ENCODE results near the gene BMP6.

Gene BMP6

GRCh38 chr6:7747901-7748504 is 22.1 kb downstream of the BMP6 start:
- DNase-seq, result no peak

GRCh38 chr6:7749478-7749877 is 23.6 kb downstream of the BMP6 start:
- no peak for DNase-seq

- DNase-seq, result no peak
Measured at GRCh38 chr6:7750197-7750596, 24.3 kb downstream of the BMP6 start.

GRCh38 chr6:7758456-7758855 is 32.6 kb downstream of the BMP6 start:
- DNase-seq, result no peak

GRCh38 chr6:7759320-7759719 is 33.4 kb downstream of the BMP6 start:
- DNase-seq, result no peak

- no peak for DNase-seq
Measured at GRCh38 chr6:7761051-7761450, 35.2 kb downstream of the BMP6 start.

GRCh38 chr6:7762760-7763159 is 36.9 kb downstream of the BMP6 start:
- DNase-seq, result no peak

- DNase-seq, result no peak
Measured at GRCh38 chr6:7763881-7764280, 38.0 kb downstream of the BMP6 start.

GRCh38 chr6:7765575-7766325 is 39.9 kb downstream of the BMP6 start:
- DNase-seq, result no peak

GRCh38 chr6:7769702-7770101 is 43.8 kb downstream of the BMP6 start:
- DNase-seq, result no peak

- no peak for DNase-seq
Measured at GRCh38 chr6:7770111-7770510, 44.2 kb downstream of the BMP6 start.

GRCh38 chr6:7770601-7771000 is 44.7 kb downstream of the BMP6 start:
- DNase-seq, result no peak

GRCh38 chr6:7773322-7773721 is 47.4 kb downstream of the BMP6 start:
- no peak for DNase-seq

- no peak for DNase-seq
Measured at GRCh38 chr6:7773914-7774313, 48.0 kb downstream of the BMP6 start.

- DNase-seq, result no peak
Measured at GRCh38 chr6:7776509-7776908, 50.6 kb downstream of the BMP6 start.

- no peak for DNase-seq
Measured at GRCh38 chr6:7777074-7777473, 51.2 kb downstream of the BMP6 start.

GRCh38 chr6:7781240-7781639 is 55.3 kb downstream of the BMP6 start:
- no peak for DNase-seq

- no peak for DNase-seq
Measured at GRCh38 chr6:7784248-7784647, 58.3 kb downstream of the BMP6 start.

- no peak for DNase-seq
Measured at GRCh38 chr6:7784706-7785105, 58.8 kb downstream of the BMP6 start.

GRCh38 chr6:7785243-7786035 is 59.5 kb downstream of the BMP6 start:
- no peak for DNase-seq

- no peak for DNase-seq
Measured at GRCh38 chr6:7786214-7786661, 60.3 kb downstream of the BMP6 start.

GRCh38 chr6:7787137-7787608 is 61.3 kb downstream of the BMP6 start:
- no peak for DNase-seq

GRCh38 chr6:7787731-7788130 is 61.8 kb downstream of the BMP6 start:
- DNase-seq, result no peak

- no peak for DNase-seq
Measured at GRCh38 chr6:7794509-7794908, 68.6 kb downstream of the BMP6 start.

Data from central memory CD4-positive, alpha-beta T cell (primary cell).